Liver (tissue), 9 donors: ENCODE measurements around the gene SRRM1. TPM values are rescaled to one million over a fixed set of nuclear protein-coding genes. Genes with fewer than 3 reads are reported as not detected.
A peak's percentile ranks its signal among the peaks of the same experiment; 100 is the strongest.

ENCODE experiments used
- DNase-seq: peaks from one replicate; pipeline ENCODE4 v3.0.0-alpha.2; 2017; ENCODE audit warnings: low spot score
- H3K27ac ChIP-seq, 2 donors: one replicate each; pipeline ENCODE4 v1.7.0; 2013; ENCODE audit warnings: inconsistent platforms in 2 of 2, low read length in 2 of 2, control low read depth in 1 of 2, low read depth in 1 of 2, mild to moderate bottlenecking in 1 of 2
- H3K27me3 ChIP-seq, 4 donors: one replicate each; pipeline versions ENCODE4 v1.6.1 to v1.7.0; 2013; ENCODE audit warnings: low read length in 3 of 4, inconsistent platforms in 1 of 4, mild to moderate bottlenecking in 1 of 4, moderate library complexity in 1 of 4; ENCODE audit not compliant: control insufficient read depth in 4 of 4, insufficient read depth in 4 of 4
- H3K36me3 ChIP-seq, 4 donors: one replicate each; pipeline versions ENCODE4 v1.6.1 to v1.7.0; 2013; ENCODE audit warnings: low read length in 3 of 4, mild to moderate bottlenecking in 3 of 4, low read depth in 1 of 4, moderate library complexity in 1 of 4; ENCODE audit not compliant: control insufficient read depth in 4 of 4, insufficient read depth in 3 of 4
- H3K4me1 ChIP-seq, 4 donors: one replicate each; pipeline versions ENCODE4 v1.6.1 to v1.7.0; 2013; ENCODE audit warnings: low read length in 3 of 4, mild to moderate bottlenecking in 3 of 4, moderate library complexity in 1 of 4; ENCODE audit not compliant: control insufficient read depth in 4 of 4, insufficient read depth in 4 of 4
- H3K4me3 ChIP-seq, 3 donors: one replicate each; pipeline versions ENCODE4 v1.6.1 to v1.7.0; 2013; ENCODE audit warnings: low read length in 3 of 3, control low read depth in 1 of 3, low read depth in 1 of 3, mild to moderate bottlenecking in 1 of 3
- H3K9ac ChIP-seq, 2 donors: one replicate each; pipeline ENCODE4 v1.7.0; 2013; ENCODE audit warnings: low read length in 2 of 2, mild to moderate bottlenecking in 2 of 2, moderate library complexity in 2 of 2, control low read depth in 1 of 2, low read depth in 1 of 2
- H3K9me3 ChIP-seq, 4 donors: one replicate each; pipeline versions ENCODE4 v1.6.1 to v1.7.0; 2013; ENCODE audit warnings: low read length in 3 of 4; ENCODE audit not compliant: control insufficient read depth in 4 of 4
- EGR1 ChIP-seq, 2 donors: IDR thresholded peaks; 2 replicates each; pipeline ENCODE4 v1.6.1; 2016 to 2018; ENCODE audit warnings: antibody characterized with exemption in 2 of 2, low read depth in 2 of 2
- FOXA1 ChIP-seq: IDR thresholded peaks from 2 replicates; pipeline ENCODE4 v1.6.1; 2016; ENCODE audit warnings: antibody characterized with exemption
- FOXA2 ChIP-seq: IDR thresholded peaks from 2 replicates; pipeline ENCODE4 v1.6.1; 2016; ENCODE audit warnings: antibody characterized with exemption
- GABPA ChIP-seq, 2 donors: IDR thresholded peaks in 1 of 2; conservative IDR thresholded peaks in 1 of 2; 2 replicates each; pipeline ENCODE4 v1.6.1; 2016; ENCODE audit warnings: antibody characterized with exemption in 2 of 2, mild to moderate bottlenecking in 1 of 2, moderate library complexity in 1 of 2
- HNF4A ChIP-seq, 2 donors: conservative IDR thresholded peaks; 2 replicates each; pipeline ENCODE4 v1.6.1; 2016; ENCODE audit warnings: antibody characterized with exemption in 2 of 2, mild to moderate bottlenecking in 2 of 2
- HNF4G ChIP-seq: IDR thresholded peaks from 2 replicates; pipeline ENCODE4 v1.6.1; 2016; ENCODE audit warnings: antibody characterized with exemption
- RAD21 ChIP-seq, 2 donors: IDR thresholded peaks; 2 replicates each; pipeline ENCODE4 v1.6.1; 2016; ENCODE audit warnings: antibody characterized with exemption in 2 of 2, mild to moderate bottlenecking in 2 of 2
- RXRA ChIP-seq, 2 donors: IDR thresholded peaks; 2 replicates each; pipeline ENCODE4 v1.6.1; 2017 to 2018; ENCODE audit warnings: antibody characterized with exemption in 2 of 2, mild to moderate bottlenecking in 1 of 2
- TAF1 ChIP-seq: conservative IDR thresholded peaks from 2 replicates; pipeline ENCODE4 v1.6.1; 2016; ENCODE audit warnings: antibody characterized with exemption, mild to moderate bottlenecking
- YY1 ChIP-seq: IDR thresholded peaks from 2 replicates; pipeline ENCODE4 v1.6.1; 2016; ENCODE audit warnings: antibody characterized with exemption, mild to moderate bottlenecking
- WGBS: extraction: QIAGEN DNeasy Blood & Tissue Kit; methylation state at CpG from one replicate; pipeline ENCODE4 v1.1.7; 2013; 5-methylcytosine and 5-hydroxymethylcytosine counted together
- polyA plus RNA-seq, 2 donors: library from polyadenylated mRNA; stranded (reverse) in 1 of 2; unstranded in 1 of 2; fragments of 200-250 nt in 1 of 2; fragments of >200 nt in 1 of 2; fragmentation: Nextera tagmentation in 1 of 2; extraction: Ambion mirVana in 1 of 2; gene quantifications; one replicate each; pipeline versions ENCODE4 v1.2.1 to v1.2.3, GENCODE V29; 2013 to 2015
- total RNA-seq, 2 donors: library from RNA; depleted of rRNA; stranded (reverse); fragments of >200 nt; gene quantifications; one replicate each; pipeline ENCODE4 v1.2.3, GENCODE V29; 2014
- TF ChIP-seq, protein P1 (sequence below): IDR thresholded peaks from 2 replicates; pipeline ENCODE4 v1.6.1; 2016; ENCODE audit warnings: antibody characterized with exemption, mild to moderate bottlenecking
- TF ChIP-seq, protein P2 (sequence below): fragments of 150-350 bp; IDR thresholded peaks from 2 replicates; pipeline ENCODE4 v1.5.1; 2017; ENCODE audit warnings: improper control_type of control experiment, low read depth, low read length; ENCODE audit not compliant: missing input control
- TF ChIP-seq, protein P3 (sequence below): IDR thresholded peaks from 2 replicates; pipeline ENCODE4 v1.6.1; 2016; ENCODE audit warnings: antibody characterized with exemption
- TF ChIP-seq, protein P4 (sequence below): IDR thresholded peaks from 2 replicates; pipeline ENCODE4 v1.6.1; 2016; ENCODE audit warnings: antibody characterized with exemption
- donor health status: healthy.
- donor health status: healthy.
- donor health status: healthy.
- donor health status: healthy.
- donor health status: healthy.

SRRM1 gene
- total and polyA plus RNA-seq, 4 donors = 18.4 to 66.0 (median 31.6) TPM

DNA sequence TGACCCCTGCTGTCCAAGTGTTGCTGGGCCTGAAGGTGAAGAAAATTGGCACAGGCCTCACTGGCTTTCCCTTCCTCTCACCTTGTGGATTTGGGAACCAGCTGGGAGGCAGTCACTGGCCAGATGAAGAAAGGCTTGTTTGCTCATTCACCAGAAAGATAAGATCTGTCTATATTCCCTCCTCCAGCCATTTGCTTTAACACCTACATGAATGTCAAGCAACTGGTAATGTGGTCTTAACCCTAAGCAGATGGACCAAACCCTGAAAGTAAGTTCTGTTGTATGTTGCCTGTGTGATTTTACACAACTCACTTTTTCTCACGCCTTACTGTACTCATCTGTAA, 10.3 kb upstream of the SRRM1 start:
- Histone ChIP-seq H3K9me3 (no peaks in the 10 kb centered on the region), H3K4me3 (no peak overlapping the region), H3K36me3 (no peaks in the 10 kb centered on the region), H3K9ac (no peak overlapping the region), H3K27me3 (no peaks in the 10 kb centered on the region), H3K27ac (no peak overlapping the region), H3K4me1 (no peaks in the 10 kb centered on the region)
- 98% methylated on average over 1 of the region's 1 CpG for WGBS
- TF ChIP-seq HNF4A (conservative IDR thresholded peaks at IDR 0.05) (no peak), HNF4G (no peak), GABPA (IDR thresholded peaks at IDR 0.05 in 1 of 2, conservative IDR thresholded peaks at IDR 0.05 in 1 of 2) (no peak), TAF1 (no peak), RXRA (IDR thresholded peaks at IDR 0.05) (no peak), FOXA2 (no peak), FOXA1 (no peak), RAD21 (IDR thresholded peaks at IDR 0.05) (no peak)
- no peak for DNase-seq

DNA sequence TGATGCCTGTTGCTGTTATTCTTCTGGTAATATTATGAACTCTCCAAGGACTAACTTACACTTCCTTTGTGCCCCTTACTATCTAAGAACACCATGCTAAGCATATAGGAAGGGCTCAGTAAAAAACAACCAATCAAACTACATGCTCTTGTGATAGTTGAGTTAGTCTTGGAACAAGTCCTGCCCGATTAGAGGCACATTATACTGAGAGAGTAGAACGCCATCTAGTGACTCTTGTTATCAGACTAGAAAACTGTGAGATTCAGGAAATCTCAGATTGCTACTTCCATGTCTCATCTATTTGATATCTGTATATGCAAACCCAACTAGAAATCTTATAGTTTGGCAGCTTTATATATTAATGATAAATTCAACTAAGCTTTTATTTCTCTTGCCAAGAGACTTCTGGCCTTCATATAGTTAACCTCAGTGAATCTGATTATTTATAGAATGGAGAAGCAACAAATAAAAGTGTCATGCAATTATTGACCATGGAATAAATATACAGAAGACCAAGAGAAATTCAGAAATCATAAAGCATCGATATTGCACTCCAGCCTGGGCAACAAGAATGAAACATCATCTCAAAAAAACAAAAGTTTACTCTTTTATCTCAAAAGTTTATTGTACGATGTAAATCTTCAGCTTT, 7.8 kb upstream of the SRRM1 start:
- H3K4me1 ChIP-seq = no peaks in the 10 kb centered on the region
- H3K4me3 ChIP-seq = no peak overlapping the region
- no peaks in the 10 kb centered on the region for H3K27me3 ChIP-seq
- H3K36me3 ChIP-seq = no peaks in the 10 kb centered on the region
- TF ChIP-seq EGR1 (IDR thresholded peaks at IDR 0.05; ENCODE audit: low read depth in 2 of 2) = no peak
- TF ChIP-seq, protein P1, sequence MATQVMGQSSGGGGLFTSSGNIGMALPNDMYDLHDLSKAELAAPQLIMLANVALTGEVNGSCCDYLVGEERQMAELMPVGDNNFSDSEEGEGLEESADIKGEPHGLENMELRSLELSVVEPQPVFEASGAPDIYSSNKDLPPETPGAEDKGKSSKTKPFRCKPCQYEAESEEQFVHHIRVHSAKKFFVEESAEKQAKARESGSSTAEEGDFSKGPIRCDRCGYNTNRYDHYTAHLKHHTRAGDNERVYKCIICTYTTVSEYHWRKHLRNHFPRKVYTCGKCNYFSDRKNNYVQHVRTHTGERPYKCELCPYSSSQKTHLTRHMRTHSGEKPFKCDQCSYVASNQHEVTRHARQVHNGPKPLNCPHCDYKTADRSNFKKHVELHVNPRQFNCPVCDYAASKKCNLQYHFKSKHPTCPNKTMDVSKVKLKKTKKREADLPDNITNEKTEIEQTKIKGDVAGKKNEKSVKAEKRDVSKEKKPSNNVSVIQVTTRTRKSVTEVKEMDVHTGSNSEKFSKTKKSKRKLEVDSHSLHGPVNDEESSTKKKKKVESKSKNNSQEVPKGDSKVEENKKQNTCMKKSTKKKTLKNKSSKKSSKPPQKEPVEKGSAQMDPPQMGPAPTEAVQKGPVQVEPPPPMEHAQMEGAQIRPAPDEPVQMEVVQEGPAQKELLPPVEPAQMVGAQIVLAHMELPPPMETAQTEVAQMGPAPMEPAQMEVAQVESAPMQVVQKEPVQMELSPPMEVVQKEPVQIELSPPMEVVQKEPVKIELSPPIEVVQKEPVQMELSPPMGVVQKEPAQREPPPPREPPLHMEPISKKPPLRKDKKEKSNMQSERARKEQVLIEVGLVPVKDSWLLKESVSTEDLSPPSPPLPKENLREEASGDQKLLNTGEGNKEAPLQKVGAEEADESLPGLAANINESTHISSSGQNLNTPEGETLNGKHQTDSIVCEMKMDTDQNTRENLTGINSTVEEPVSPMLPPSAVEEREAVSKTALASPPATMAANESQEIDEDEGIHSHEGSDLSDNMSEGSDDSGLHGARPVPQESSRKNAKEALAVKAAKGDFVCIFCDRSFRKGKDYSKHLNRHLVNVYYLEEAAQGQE = no peak
- TF ChIP-seq, protein P2, sequence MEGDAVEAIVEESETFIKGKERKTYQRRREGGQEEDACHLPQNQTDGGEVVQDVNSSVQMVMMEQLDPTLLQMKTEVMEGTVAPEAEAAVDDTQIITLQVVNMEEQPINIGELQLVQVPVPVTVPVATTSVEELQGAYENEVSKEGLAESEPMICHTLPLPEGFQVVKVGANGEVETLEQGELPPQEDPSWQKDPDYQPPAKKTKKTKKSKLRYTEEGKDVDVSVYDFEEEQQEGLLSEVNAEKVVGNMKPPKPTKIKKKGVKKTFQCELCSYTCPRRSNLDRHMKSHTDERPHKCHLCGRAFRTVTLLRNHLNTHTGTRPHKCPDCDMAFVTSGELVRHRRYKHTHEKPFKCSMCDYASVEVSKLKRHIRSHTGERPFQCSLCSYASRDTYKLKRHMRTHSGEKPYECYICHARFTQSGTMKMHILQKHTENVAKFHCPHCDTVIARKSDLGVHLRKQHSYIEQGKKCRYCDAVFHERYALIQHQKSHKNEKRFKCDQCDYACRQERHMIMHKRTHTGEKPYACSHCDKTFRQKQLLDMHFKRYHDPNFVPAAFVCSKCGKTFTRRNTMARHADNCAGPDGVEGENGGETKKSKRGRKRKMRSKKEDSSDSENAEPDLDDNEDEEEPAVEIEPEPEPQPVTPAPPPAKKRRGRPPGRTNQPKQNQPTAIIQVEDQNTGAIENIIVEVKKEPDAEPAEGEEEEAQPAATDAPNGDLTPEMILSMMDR = peak; percentile 54
- TF ChIP-seq YY1 = no peak
- TF ChIP-seq, protein P3, sequence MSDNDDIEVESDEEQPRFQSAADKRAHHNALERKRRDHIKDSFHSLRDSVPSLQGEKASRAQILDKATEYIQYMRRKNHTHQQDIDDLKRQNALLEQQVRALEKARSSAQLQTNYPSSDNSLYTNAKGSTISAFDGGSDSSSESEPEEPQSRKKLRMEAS = no peak
- TF ChIP-seq, protein P4, sequence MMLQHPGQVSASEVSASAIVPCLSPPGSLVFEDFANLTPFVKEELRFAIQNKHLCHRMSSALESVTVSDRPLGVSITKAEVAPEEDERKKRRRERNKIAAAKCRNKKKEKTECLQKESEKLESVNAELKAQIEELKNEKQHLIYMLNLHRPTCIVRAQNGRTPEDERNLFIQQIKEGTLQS = no peak
- TF ChIP-seq GABPA (IDR thresholded peaks at IDR 0.05 in 1 of 2, conservative IDR thresholded peaks at IDR 0.05 in 1 of 2) = no peak
- TF ChIP-seq RAD21 (IDR thresholded peaks at IDR 0.05) = peak; percentile 92 to 95
- 22% methylated on average over 4 of the region's 4 CpGs for WGBS
- H3K27ac ChIP-seq = no peak overlapping the region
- no peak for DNase-seq
- H3K9ac ChIP-seq = no peak overlapping the region
- H3K9me3 ChIP-seq = no peaks in the 10 kb centered on the region
